SU-DHL-6 (cell line): ENCODE data around the gene HGFAC.

Experiments used
- H2AFZ ChIP-seq: fragments of 200-600 bp; sonication (generic); 2 replicates; pipeline ENCODE4 v1.6.1; 2014; ENCODE audit warnings: low read depth, mild to moderate bottlenecking, moderate library complexity, mixed read lengths, antibody characterized with exemption, low read length; ENCODE audit not compliant: severe bottlenecking
- H3F3A ChIP-seq: fragments of 200-600 bp; shearing (Covaris generic); 2 replicates; pipeline ENCODE4 v1.6.0; 2016; ENCODE audit warnings: antibody characterized with exemption, mild to moderate bottlenecking; ENCODE audit not compliant: insufficient read depth
- H3K27ac ChIP-seq: fragments of 200-600 bp; sonication (generic); 2 replicates; pipeline ENCODE4 v1.5.1; 2016; ENCODE audit warnings: low read depth, mild to moderate bottlenecking, low read length, moderate library complexity, mixed read lengths
- H3K27me3 ChIP-seq: fragments of 200-600 bp; sonication (generic), shearing (Covaris generic); 2 replicates; pipeline ENCODE4 v1.6.0; 2014; ENCODE audit warnings: mild to moderate bottlenecking, low read length
- H3K36me3 ChIP-seq: fragments of 200-600 bp; sonication (generic); 2 replicates; pipeline ENCODE4 v1.6.1; 2014; ENCODE audit warnings: mild to moderate bottlenecking, low read length, mixed read lengths
- H3K4me2 ChIP-seq: fragments of 300-600, 200-600 bp; shearing (Covaris generic), sonication (generic); 2 replicates; pipeline ENCODE4 v1.6.0; 2014; ENCODE audit warnings: low read length, low read depth, mild to moderate bottlenecking; ENCODE audit not compliant: poor library complexity, severe bottlenecking
- H3K4me3 ChIP-seq: fragments of 200-600 bp; sonication (generic); 2 replicates; pipeline ENCODE4 v1.5.1; 2014; ENCODE audit warnings: antibody characterized with exemption, low read length, mild to moderate bottlenecking, mixed read lengths; ENCODE audit not compliant: insufficient read depth, poor library complexity, severe bottlenecking
- H3K79me2 ChIP-seq: fragments of 200-600 bp; sonication (generic); 2 replicates; pipeline ENCODE4 v1.6.1; 2014; ENCODE audit warnings: mild to moderate bottlenecking, low read length, moderate library complexity; ENCODE audit not compliant: insufficient read depth
- H3K9ac ChIP-seq: fragments of 200-600 bp; sonication (generic); 2 replicates; pipeline ENCODE4 v1.7.0; 2014; ENCODE audit warnings: mild to moderate bottlenecking, low read length
- H3K9me2 ChIP-seq: fragments of 200-600 bp; sonication (generic); replicated peaks from 2 replicates; pipeline ENCODE4 v1.6.1; 2014; ENCODE audit warnings: low read length; ENCODE audit not compliant: insufficient read depth
- H3K9me3 ChIP-seq: fragments of 200-600 bp; sonication (generic); 2 replicates; pipeline ENCODE4 v1.6.1; 2014; ENCODE audit warnings: low read length, mixed read lengths; ENCODE audit not compliant: insufficient read depth
- H4K20me1 ChIP-seq: fragments of 200-600 bp; sonication (generic); 2 replicates; pipeline ENCODE4 v1.6.1; 2014; ENCODE audit warnings: low read depth, mild to moderate bottlenecking, antibody characterized with exemption, low read length, moderate library complexity, mixed read lengths
- EZH2phosphoT487 ChIP-seq: fragments of 200-600 bp; sonication (generic), shearing (Covaris generic); conservative IDR thresholded peaks from 2 replicates; pipeline ENCODE4 v1.6.1; 2018; ENCODE audit warnings: mild to moderate bottlenecking, antibody characterized with exemption, low read length, moderate library complexity, mixed read lengths
- TF ChIP-seq, protein P1 (sequence below): fragments of 200-600 bp; sonication (generic); IDR thresholded peaks from one replicate; pipeline ENCODE4 v1.5.1; 2017; ENCODE audit warnings: antibody characterized with exemption, mild to moderate bottlenecking, low read length, moderate library complexity; ENCODE audit not compliant: insufficient read depth, poor library complexity, severe bottlenecking

The HGFAC gene

DNA sequence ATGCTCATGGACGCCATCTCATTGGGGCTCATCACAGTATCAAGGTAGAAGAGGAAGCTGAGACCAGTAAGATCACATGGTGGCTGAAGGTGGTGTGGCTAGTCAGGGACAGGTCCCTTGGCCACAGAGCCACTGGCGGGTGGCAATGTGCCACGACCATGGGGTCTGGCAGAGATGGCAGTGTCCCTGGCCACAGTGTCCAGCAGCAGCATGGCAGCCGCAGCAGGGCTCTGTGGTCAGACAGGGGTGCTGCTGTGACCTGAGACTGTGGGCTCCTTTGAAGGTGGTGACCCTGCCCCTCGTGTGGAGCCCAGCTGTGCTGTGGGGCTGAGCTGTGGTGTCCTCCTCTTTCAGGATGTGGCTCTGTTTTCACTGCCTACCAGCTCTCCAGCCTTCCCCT, 19.2 kb downstream of the HGFAC start:
- TF ChIP-seq EZH2phosphoT487 = no peak
- TF ChIP-seq, protein P1, sequence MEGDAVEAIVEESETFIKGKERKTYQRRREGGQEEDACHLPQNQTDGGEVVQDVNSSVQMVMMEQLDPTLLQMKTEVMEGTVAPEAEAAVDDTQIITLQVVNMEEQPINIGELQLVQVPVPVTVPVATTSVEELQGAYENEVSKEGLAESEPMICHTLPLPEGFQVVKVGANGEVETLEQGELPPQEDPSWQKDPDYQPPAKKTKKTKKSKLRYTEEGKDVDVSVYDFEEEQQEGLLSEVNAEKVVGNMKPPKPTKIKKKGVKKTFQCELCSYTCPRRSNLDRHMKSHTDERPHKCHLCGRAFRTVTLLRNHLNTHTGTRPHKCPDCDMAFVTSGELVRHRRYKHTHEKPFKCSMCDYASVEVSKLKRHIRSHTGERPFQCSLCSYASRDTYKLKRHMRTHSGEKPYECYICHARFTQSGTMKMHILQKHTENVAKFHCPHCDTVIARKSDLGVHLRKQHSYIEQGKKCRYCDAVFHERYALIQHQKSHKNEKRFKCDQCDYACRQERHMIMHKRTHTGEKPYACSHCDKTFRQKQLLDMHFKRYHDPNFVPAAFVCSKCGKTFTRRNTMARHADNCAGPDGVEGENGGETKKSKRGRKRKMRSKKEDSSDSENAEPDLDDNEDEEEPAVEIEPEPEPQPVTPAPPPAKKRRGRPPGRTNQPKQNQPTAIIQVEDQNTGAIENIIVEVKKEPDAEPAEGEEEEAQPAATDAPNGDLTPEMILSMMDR = no peak

DNA sequence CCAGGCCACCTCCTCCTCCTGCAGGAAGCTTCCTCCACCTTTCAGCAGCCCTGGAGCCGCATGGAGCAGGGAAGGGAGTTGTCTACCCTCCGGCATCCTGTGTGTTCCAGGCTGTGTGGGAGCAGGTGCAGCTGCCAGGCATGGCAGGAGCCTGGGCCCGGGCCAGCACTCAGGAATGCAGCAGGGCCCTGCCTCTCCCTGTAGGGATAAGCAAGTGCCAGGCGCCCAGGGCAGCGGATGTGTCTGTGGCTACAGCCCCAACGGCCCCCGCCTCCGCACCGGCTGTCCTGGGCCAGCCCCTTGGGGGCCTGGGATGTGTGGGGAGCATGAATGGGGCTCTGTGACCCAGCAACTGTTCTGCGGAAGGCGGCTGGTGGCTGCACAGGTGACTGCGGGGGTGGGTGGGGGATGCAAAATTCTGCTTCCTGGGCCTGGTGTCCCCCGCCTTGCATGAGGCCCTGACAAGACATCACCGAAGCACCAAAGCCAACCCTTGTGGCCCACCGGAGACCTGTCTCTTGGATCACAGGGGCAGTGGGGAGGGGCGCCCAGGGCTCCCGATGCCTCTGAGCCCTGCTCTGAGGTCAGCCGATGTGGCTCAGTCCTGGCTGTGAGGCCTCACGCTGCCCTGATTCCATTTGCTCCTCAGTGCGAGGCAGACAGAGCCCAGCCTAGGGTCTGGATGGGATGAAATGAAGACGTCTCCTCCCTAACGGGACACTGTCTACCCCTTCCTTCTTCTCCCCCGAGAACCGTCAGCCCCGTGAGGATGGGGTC, 19.9 kb downstream of the HGFAC start:
- no peaks in the 10 kb centered on the region for H3K27me3 ChIP-seq
- no peaks in the 10 kb centered on the region for H3K36me3 ChIP-seq
- no peak for TF ChIP-seq EZH2phosphoT487
- TF ChIP-seq, protein P1 = no peak
- H3K79me2 ChIP-seq = no peaks in the 10 kb centered on the region
- no peaks in the 10 kb centered on the region for H4K20me1 ChIP-seq
- no peak overlapping the region for H3K27ac ChIP-seq
- no peaks in the 10 kb centered on the region for H3K9me3 ChIP-seq
- H3K4me3 ChIP-seq = no peak overlapping the region
- H3K4me2 ChIP-seq = no peak overlapping the region
- no peak overlapping the region for H3K9ac ChIP-seq
- H2AFZ ChIP-seq = no peak overlapping the region
- H3F3A ChIP-seq = no peaks in the 10 kb centered on the region
- H3K9me2 ChIP-seq = no peaks in the 10 kb centered on the region

More for the DNA sequence above, 19.2 kb downstream of the HGFAC start:
- no peaks in the 10 kb centered on the region for H3K9me2 ChIP-seq
- H3K4me3 ChIP-seq = no peak overlapping the region
- no peaks in the 10 kb centered on the region for H3K27me3 ChIP-seq
- no peak overlapping the region for H2AFZ ChIP-seq
- no peak overlapping the region for H3K27ac ChIP-seq
- H3K9ac ChIP-seq = no peak overlapping the region
- H4K20me1 ChIP-seq = no peaks in the 10 kb centered on the region
- H3K9me3 ChIP-seq = no peaks in the 10 kb centered on the region
- no peak overlapping the region for H3K4me2 ChIP-seq
- no peaks in the 10 kb centered on the region for H3F3A ChIP-seq
- H3K79me2 ChIP-seq = no peaks in the 10 kb centered on the region
- H3K36me3 ChIP-seq = no peaks in the 10 kb centered on the region

DNA sequence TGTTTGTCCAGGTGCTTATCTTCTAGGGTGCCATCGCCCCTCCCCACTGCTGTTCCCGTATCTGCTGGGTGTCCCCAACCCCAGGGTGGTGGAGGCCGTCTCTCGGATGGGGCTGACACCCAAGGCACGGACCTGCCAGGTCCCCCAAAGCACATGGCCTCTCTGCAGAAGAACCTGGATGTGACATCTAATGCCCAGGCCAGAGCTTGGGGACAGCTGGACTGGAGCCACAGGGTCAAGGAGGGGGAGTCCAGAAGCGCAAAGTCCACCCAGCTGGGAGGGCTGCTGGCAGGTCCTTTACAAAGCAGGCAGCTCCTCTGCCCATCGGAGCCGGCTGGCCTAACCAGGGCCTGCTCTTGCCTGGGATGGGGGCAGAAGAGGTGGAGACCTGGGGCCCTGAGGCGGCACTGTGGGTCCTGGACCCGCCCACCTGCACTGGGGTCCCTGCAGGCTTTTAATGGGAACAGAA, 20.6 kb downstream of the HGFAC start:
- no peak overlapping the region for H2AFZ ChIP-seq
- H3K9ac ChIP-seq = no peak overlapping the region
- H3K4me2 ChIP-seq = no peak overlapping the region

More for the DNA sequence above, 20.6 kb downstream of the HGFAC start:
- H3K79me2 ChIP-seq = no peaks in the 10 kb centered on the region
- no peak overlapping the region for H3K27ac ChIP-seq
- H3F3A ChIP-seq = no peaks in the 10 kb centered on the region
- no peaks in the 10 kb centered on the region for H3K27me3 ChIP-seq
- no peaks in the 10 kb centered on the region for H3K36me3 ChIP-seq
- no peak overlapping the region for H3K4me3 ChIP-seq
- H3K9me2 ChIP-seq = no peaks in the 10 kb centered on the region
- no peak for TF ChIP-seq EZH2phosphoT487
- TF ChIP-seq, protein P1 = no peak
- no peaks in the 10 kb centered on the region for H4K20me1 ChIP-seq
- no peaks in the 10 kb centered on the region for H3K9me3 ChIP-seq
